GM12875 (cell line): ENCODE measurements around the gene MYO7B.

Experiments used
- H3K4me3 ChIP-seq: one replicate; pipeline ENCODE4 v1.5.1; 2011; ENCODE audit warnings: low read depth, low read length, control low read depth
- CTCF ChIP-seq: IDR thresholded peaks from 2 replicates; pipeline ENCODE4 v1.5.1; 2011; ENCODE audit warnings: low read depth, mild to moderate bottlenecking, control low read depth, inconsistent platforms, low read length, moderate library complexity, borderline replicate concordance; ENCODE audit not compliant: insufficient read depth

The MYO7B gene

DNA sequence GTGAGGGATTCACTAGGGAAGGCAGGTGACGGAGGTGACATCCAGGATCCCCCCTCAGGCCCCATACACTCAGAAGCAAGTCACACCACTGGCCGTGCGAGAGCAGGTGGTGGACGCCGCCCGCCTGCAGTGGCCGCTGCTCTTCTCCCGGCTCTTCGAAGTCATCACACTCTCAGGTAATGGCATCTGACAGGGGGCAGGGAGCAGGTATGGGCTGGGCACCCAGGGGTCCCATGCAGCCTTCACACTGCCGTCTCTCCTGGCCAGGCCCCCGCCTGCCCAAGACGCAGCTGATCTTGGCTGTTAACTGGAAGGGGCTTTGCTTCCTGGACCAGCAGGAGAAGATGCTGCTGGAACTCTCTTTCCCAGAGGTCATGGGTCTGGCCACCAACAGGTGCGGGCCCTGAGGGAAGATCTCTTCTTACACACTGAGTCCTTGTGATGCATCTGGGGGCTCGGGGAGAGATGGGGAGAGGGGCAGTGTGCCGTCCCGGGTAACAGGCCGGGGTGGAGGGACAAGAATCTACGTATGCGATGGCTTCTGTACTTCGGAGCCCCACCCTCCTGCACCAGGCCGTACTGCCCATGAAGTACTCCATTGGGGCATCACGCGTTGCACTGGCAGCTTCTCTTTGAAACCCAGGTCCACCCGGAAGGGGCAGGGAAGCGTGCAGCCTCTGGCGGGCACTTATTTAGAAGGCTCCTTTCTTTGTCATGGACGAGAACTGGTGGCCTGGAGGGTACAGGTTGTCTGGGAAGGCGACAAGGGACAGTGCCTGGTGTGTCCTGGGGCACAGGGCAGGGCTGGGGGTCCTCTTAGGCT lies 91.6 kb downstream of the MYO7B start:
- H3K4me3 ChIP-seq: no peak overlapping the region
- TF ChIP-seq CTCF: no peak

GRCh38 chr2:127627740-127628571 lies 92.5 kb downstream of the MYO7B start:
- no peak for TF ChIP-seq CTCF
- H3K4me3 ChIP-seq: no peak overlapping the region

GRCh38 chr2:127628767-127629614 lies 93.5 kb downstream of the MYO7B start:
- no peak for TF ChIP-seq CTCF
- H3K4me3 ChIP-seq: no peak overlapping the region

DNA sequence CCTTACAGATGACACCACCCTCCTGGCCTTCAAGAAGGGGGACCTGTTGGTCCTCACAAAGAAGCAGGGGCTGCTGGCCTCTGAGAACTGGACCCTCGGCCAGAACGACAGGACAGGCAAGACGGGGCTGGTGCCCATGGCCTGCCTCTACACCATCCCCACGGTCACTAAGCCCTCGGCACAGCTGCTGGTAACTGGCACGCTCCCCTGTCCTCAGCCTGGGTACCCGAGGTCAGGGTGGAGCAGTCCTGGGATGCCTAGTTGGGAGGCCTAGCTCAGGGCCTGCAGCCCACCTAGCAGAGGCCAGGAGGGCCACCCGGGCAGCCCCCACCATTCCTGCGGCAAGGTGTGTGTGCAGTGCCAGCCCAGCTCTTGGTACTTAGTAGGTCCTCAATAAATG lies 94.2 kb downstream of the MYO7B start:
- H3K4me3 ChIP-seq: no peak overlapping the region
- TF ChIP-seq CTCF: no peak

DNA sequence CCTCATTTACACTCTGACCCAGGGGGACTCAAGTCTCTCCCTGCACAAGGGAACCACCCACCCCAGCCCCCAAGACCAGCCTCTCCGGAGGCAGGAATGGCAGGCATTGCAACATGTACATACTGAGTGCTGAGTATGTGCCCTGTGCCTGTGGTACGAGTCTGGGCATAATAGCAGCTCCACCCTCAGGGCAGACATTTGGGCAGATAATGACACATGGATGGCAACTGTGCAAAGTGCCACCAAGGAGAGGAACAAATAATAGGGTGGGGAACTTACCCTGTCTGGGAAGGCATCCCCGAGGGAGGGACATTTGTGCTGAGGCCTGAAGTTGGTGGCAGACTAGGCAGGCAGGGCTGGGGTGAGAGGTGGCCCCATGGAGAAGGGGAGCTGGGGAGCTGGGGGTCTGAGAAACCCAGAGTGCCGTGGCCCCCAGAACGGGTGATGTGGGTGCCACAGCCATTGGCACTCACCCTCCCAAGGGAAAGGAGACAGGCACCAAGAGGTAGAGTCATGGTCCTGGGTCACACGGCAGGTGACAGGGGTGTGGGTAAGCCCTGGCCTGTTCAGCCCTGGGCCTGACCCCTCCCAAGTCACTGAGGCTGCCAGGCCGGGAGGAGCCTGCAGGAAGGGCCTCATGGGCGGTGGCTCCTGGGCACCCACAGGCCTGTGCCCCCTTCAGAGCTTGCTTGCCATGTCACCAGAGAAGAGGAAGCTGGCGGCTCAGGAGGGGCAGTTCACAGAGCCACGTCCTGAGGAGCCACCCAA lies 94.8 kb downstream of the MYO7B start:
- no peak overlapping the region for H3K4me3 ChIP-seq
- no peak for TF ChIP-seq CTCF

DNA sequence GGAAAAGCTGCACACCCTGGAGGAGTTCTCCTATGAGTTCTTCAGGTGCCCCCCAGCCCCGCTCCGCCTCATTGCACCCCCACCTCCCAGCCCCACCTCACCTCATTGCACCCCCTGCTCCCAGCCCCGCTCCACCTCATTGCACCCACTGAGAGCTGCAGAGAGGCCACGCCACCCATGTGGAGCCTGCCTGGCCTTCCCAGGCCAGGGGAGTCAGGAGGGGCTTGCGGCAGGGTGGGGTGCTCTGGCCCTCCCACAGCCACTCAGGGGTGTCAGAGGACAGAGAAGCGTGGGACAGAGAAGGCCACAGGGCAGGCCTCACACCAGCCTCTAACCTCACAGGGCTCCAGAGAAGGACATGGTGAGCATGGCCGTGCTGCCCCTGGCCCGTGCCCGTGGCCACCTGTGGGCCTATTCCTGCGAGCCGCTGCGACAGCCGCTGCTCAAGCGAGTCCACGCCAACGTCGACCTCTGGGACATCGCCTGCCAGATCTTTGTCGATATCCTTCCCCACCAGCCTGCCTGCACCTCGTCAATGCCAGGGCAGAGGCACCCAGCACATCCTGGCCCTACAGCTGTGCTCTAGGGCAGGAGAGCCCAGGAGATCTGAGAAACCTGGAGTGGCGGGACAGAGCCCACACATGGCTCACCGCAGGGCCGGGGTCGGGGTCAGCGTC lies 95.5 kb downstream of the MYO7B start:
- no peak for TF ChIP-seq CTCF
- H3K4me3 ChIP-seq: no peak overlapping the region
